Right lobe of liver (tissue), 4 donors: ENCODE results near the gene MYRIP.

Source experiments
- POLR2A ChIP-seq: fragments of 450-650 bp; IDR thresholded peaks from one replicate; pipeline ENCODE4 v1.6.1; 2017; ENCODE audit warnings: antibody characterized with exemption, mild to moderate bottlenecking
- TF ChIP-seq, protein P1 (sequence below), 4 donors: fragments of 200-600 bp in 3 of 4; fragments of 450-650 bp in 1 of 4; IDR thresholded peaks; one replicate each; pipeline versions ENCODE4 v1.5.1 to v1.8.0; 2016 to 2022; ENCODE audit warnings: antibody characterized with exemption in 4 of 4, mild to moderate bottlenecking in 2 of 4
- donor health status: DM: no; HTN: no; CAD: no.
- donor health status: DM: no; HTN: no; CAD: no.
- donor health status: DM: no; HTN: yes; CAD: no.

DNA sequence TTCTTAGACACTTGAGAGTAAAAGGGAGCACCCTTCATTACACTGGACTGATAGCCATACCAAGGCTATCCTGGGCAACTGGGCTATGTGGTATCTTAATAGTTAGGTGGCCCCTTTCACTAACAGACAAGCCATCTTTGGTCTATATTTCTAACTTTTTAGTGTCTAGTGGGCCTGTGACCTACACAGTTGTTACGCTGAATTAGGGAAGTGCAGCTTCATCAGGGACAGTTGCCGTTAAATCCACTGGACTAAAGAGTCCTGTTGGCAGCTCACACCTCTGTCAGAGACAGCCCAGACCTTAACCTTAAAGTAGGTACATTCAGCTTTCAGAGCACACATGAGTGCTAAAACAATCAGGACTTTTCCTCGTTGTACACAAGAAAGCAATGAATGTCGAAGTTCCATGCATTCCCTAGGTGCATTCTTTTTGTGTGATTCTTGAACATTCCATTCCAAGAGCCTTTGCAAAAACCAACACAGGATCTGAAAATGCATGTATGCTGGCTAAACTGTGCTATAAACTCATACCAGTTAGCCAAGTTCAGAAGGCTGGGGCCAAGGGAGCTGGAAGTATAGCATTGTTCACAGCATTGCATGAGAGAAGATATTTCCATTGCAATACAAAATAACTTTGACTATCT, 269.9 kb downstream of the MYRIP start:
- TF ChIP-seq, protein P1, sequence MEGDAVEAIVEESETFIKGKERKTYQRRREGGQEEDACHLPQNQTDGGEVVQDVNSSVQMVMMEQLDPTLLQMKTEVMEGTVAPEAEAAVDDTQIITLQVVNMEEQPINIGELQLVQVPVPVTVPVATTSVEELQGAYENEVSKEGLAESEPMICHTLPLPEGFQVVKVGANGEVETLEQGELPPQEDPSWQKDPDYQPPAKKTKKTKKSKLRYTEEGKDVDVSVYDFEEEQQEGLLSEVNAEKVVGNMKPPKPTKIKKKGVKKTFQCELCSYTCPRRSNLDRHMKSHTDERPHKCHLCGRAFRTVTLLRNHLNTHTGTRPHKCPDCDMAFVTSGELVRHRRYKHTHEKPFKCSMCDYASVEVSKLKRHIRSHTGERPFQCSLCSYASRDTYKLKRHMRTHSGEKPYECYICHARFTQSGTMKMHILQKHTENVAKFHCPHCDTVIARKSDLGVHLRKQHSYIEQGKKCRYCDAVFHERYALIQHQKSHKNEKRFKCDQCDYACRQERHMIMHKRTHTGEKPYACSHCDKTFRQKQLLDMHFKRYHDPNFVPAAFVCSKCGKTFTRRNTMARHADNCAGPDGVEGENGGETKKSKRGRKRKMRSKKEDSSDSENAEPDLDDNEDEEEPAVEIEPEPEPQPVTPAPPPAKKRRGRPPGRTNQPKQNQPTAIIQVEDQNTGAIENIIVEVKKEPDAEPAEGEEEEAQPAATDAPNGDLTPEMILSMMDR (IDR thresholded peaks at IDR 0.05) = no peak
- no peak for TF ChIP-seq POLR2A
